AML-193 (cell line): ENCODE results near the gene ARID3A.

Experiments
- DNase-seq, 2 experiments: peaks; one replicate each; lab custom pipeline; 2025; lab: John Stamatoyannopoulos, UW

The ARID3A gene

GRCh38 chr19:912181-913079 is 13.4 kb upstream of the ARID3A start:
- no peak for DNase-seq

GRCh38 chr19:913080-913748 is 12.6 kb upstream of the ARID3A start, which contains the start of gene R3HDM4:
Gene R3HDM4 (minus strand): TSS chr19:913219. CDS start chr19:913157, 62 bp downstream.
- DNase-seq: peak; percentile 26 to 31

GRCh38 chr19:916645-917322 is 9.1 kb upstream of the ARID3A start:
- DNase-seq: no peak

- peak; percentile 9 to 42 for DNase-seq
Observed at GRCh38 chr19:917323-918151, 8.3 kb upstream of the ARID3A start, which contains the start of gene KISS1R. Gene KISS1R (plus strand): TSS chr19:917333. CDS start chr19:917503, 170 bp downstream.

GRCh38 chr19:918152-918437 is 7.7 kb upstream of the ARID3A start:
- no peak for DNase-seq

GRCh38 chr19:918481-919198 is 7.2 kb upstream of the ARID3A start:
- DNase-seq: no peak

- DNase-seq: no peak
Observed at GRCh38 chr19:919199-920050, 6.4 kb upstream of the ARID3A start.

GRCh38 chr19:920051-920864 is 5.6 kb upstream of the ARID3A start:
- peak; percentile 35 to 40 for DNase-seq

GRCh38 chr19:924553-925086 is 1.2 kb upstream of the ARID3A start:
- DNase-seq: no peak

GRCh38 chr19:925087-925525 is 729 bp upstream of the ARID3A start:
- DNase-seq: peak; percentile 80 to 83

- no peak for DNase-seq
Observed at GRCh38 chr19:926323-926588, 421 bp downstream of the ARID3A start.

- DNase-seq: peak; percentile 65 to 81
Observed at GRCh38 chr19:926589-927350, 935 bp downstream of the ARID3A start.

- no peak for DNase-seq
Observed at GRCh38 chr19:927351-927779, 1.5 kb downstream of the ARID3A start.

- no peak for DNase-seq
Observed at GRCh38 chr19:927780-928401, 2.1 kb downstream of the ARID3A start.

- no peak for DNase-seq
Observed at GRCh38 chr19:928471-929202, 2.8 kb downstream of the ARID3A start.

- no peak for DNase-seq
Observed at GRCh38 chr19:929203-929890, 3.5 kb downstream of the ARID3A start.

- DNase-seq: no peak
Observed at GRCh38 chr19:929891-930258, 4.0 kb downstream of the ARID3A start.
